ENCODE results near the gene SDC3.

Gene SDC3

DNA sequence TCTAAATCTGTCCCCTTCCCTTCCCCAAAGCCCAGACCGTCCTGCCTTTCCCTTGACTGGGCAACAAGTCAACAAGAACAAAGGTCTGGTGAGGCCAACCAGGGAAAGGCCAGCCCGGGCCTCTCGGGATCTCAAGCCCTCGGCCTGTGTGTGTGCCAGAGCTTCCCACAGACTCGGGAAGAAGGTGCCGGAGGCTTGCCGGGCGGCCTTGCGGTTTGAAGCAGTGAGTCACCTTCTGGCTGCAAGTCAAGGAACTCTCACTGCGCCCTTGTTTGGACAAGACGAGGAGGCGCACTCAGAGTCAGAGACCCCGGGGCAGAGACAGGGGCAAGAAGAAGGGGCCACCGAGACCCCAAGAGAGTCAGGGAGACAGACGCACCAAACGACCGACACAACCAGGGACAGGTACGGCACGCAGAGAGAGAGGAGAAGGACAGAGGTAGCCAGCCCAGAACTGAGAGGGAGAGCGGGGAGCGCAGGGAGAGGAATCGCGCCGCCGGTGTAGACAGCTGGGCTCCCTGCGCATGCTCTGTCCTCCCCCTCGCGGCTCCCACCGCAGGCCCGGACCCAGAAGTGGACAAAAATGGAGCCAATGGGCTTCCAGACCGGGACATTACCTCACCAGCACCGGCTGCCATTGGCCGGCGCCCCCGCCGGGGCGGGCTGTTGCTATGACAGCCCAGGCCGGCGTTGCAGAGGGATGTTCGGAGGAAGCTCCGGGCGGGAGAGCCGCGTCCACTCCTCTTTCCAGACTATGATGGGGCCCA is 84.4 kb downstream of the SDC3 start:
- peak overlapping the region; percentile 45 for H3K4me3 ChIP-seq (ENCODE audit: insufficient read depth, low read depth, low read length, poor library complexity, severe bottlenecking)
- H3K27ac ChIP-seq (ENCODE audit: insufficient read depth, low read length, poor library complexity, severe bottlenecking), result no peak overlapping the region
- H3K4me1 ChIP-seq (ENCODE audit: control insufficient read depth, insufficient read depth, low read length, poor library complexity, severe bottlenecking), result peaks cover 10% of the 10 kb centered on the region
- peak; percentile 22 to 39 (median 36) for DNase-seq
- peaks cover 5% of the 10 kb centered on the region for H3K27me3 ChIP-seq (replicated peaks; ENCODE audit: control insufficient read depth, insufficient read depth, low read length, poor library complexity, severe bottlenecking)
- H3K9me3 ChIP-seq (ENCODE audit: control insufficient read depth, low read length), result no peaks in the 10 kb centered on the region
- no peaks in the 10 kb centered on the region for H3K36me3 ChIP-seq (ENCODE audit: control insufficient read depth, insufficient read depth, low read length)

DNA sequence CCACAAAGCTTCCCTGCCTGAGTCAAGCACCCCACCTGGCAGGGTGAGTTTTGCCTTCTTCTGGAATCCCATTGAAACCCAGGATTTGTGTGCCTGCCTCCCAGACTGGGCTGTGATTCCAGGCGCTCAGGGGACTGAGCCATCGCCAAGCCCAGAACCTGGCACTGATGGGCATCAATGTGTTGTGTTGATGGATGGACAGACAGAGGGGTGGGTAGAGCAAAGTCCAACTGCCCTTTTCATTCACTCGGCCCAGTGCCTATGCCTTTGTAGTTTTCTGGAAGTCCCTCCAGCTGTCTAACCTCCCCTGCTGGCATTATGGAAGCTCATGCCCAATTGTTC is 85.0 kb downstream of the SDC3 start:
- H3K27me3 ChIP-seq (replicated peaks; ENCODE audit: control insufficient read depth, insufficient read depth, low read length, poor library complexity, severe bottlenecking), result peaks cover 5% of the 10 kb centered on the region

DNA sequence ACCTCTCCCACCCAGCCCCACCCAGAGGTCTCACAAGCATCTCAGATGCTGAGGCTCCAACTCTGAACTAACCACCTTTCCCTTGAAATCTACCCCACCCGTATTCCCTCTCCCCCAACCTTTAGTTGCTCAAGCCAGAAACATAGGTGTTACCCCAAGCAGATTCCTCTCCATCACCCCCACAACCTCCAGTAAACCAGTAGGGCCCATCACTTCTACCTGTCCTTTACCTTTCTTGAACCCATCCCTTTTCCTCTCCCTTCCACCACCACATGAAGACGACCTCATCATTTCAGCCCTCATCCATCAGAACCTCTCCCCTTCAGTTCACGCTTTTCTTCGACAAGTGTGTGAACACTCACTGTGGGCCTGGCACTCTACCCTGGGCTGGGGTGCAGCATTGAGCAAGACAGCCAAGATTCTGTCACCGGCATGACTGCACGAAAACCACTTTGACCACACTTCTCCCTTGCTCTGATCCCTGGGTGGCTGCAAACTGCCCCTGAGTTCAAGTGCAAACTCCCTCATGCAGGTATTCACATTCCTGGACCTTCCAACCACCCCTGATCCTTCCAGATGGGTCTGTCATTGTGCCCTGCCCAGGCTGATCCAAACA is 85.5 kb downstream of the SDC3 start:
- Histone ChIP-seq H3K4me1 (ENCODE audit: control insufficient read depth, insufficient read depth, low read length, poor library complexity, severe bottlenecking) (peaks cover 10% of the 10 kb centered on the region), H3K36me3 (ENCODE audit: control insufficient read depth, insufficient read depth, low read length) (no peaks in the 10 kb centered on the region), H3K27me3 (replicated peaks; ENCODE audit: control insufficient read depth, insufficient read depth, low read length, poor library complexity, severe bottlenecking) (peaks cover 5% of the 10 kb centered on the region), H3K4me3 (ENCODE audit: insufficient read depth, low read depth, low read length, poor library complexity, severe bottlenecking) (no peak overlapping the region), H3K9me3 (ENCODE audit: control insufficient read depth, low read length) (no peaks in the 10 kb centered on the region), H3K27ac (ENCODE audit: insufficient read depth, low read length, poor library complexity, severe bottlenecking) (no peak overlapping the region)
- DNase-seq, result no peak

More for the DNA sequence above, 85.0 kb downstream of the SDC3 start:
- H3K9me3 ChIP-seq (ENCODE audit: control insufficient read depth, low read length), result no peaks in the 10 kb centered on the region
- no peak overlapping the region for H3K4me3 ChIP-seq (ENCODE audit: insufficient read depth, low read depth, low read length, poor library complexity, severe bottlenecking)
- DNase-seq, result no peak
- peaks cover 10% of the 10 kb centered on the region for H3K4me1 ChIP-seq (ENCODE audit: control insufficient read depth, insufficient read depth, low read length, poor library complexity, severe bottlenecking)
- H3K27ac ChIP-seq (ENCODE audit: insufficient read depth, low read length, poor library complexity, severe bottlenecking), result no peak overlapping the region
- no peaks in the 10 kb centered on the region for H3K36me3 ChIP-seq (ENCODE audit: control insufficient read depth, insufficient read depth, low read length)

DNA sequence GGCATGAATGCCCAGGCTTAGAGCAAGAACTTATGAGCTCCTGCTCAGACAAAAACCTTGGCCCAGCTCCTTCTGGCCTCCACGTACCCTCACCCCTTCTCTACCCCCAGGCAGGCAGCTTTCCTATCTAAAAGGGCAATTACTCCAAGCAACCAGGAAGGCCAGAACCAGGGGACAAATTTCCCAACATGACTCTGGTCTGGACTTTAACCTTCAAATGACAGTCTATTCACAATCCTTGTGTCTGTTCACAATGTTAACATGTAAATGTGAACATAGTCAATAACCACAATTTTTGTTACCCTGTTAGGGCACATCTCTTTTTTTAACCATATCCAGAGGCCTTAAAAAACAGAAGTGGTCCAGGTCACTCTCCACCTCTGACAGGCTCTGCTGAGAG is 86.6 kb downstream of the SDC3 start:
- Histone ChIP-seq H3K36me3 (ENCODE audit: control insufficient read depth, insufficient read depth, low read length) (no peaks in the 10 kb centered on the region), H3K27me3 (replicated peaks; ENCODE audit: control insufficient read depth, insufficient read depth, low read length, poor library complexity, severe bottlenecking) (peaks cover 5% of the 10 kb centered on the region)

DNA sequence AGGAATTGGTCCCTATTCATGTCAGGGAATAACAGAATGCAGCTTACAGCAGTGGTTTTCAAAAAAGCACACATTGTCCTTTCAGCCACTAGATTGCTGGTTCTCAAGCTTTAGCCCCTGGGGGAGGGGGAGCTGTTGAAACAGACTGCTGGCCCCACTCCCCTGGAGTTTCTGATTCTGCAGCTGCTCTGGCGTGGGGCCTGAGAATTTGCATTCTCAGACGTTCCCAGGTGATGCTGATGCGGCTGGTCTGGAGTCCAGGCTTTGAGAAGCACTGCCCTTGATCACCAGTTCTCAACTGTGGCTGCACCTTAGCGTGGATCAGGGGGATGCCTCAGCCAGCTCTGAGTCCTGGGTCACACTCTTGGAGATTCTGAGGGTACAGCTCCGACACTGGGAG is 88.3 kb downstream of the SDC3 start:
- DNase-seq, result no peak
- H3K27ac ChIP-seq (ENCODE audit: insufficient read depth, low read length, poor library complexity, severe bottlenecking), result no peak overlapping the region

More for the DNA sequence above, 86.6 kb downstream of the SDC3 start:
- H3K27ac ChIP-seq (ENCODE audit: insufficient read depth, low read length, poor library complexity, severe bottlenecking), result no peak overlapping the region
- DNase-seq, result no peak
- peaks cover 10% of the 10 kb centered on the region for H3K4me1 ChIP-seq (ENCODE audit: control insufficient read depth, insufficient read depth, low read length, poor library complexity, severe bottlenecking)
- H3K9me3 ChIP-seq (ENCODE audit: control insufficient read depth, low read length), result no peaks in the 10 kb centered on the region
- H3K4me3 ChIP-seq (ENCODE audit: insufficient read depth, low read depth, low read length, poor library complexity, severe bottlenecking), result no peak overlapping the region

More for the DNA sequence above, 88.3 kb downstream of the SDC3 start:
- Histone ChIP-seq H3K4me1 (ENCODE audit: control insufficient read depth, insufficient read depth, low read length, poor library complexity, severe bottlenecking) (peaks cover 10% of the 10 kb centered on the region), H3K4me3 (ENCODE audit: insufficient read depth, low read depth, low read length, poor library complexity, severe bottlenecking) (no peak overlapping the region), H3K36me3 (ENCODE audit: control insufficient read depth, insufficient read depth, low read length) (no peaks in the 10 kb centered on the region), H3K9me3 (ENCODE audit: control insufficient read depth, low read length) (no peaks in the 10 kb centered on the region), H3K27me3 (replicated peaks; ENCODE audit: control insufficient read depth, insufficient read depth, low read length, poor library complexity, severe bottlenecking) (peaks cover 7% of the 10 kb centered on the region)
